ENCODE results near the gene SPDEF. TPM values are rescaled to one million over a fixed set of nuclear protein-coding genes. Genes with fewer than 3 reads are reported as not detected.

SPDEF gene
- total RNA-seq, 4 donors from 2014 or later: not detected

- H3K9me3 ChIP-seq: no peaks in the 10 kb centered on the region
- 66 to 67% methylated on average over 8 to 10 of the region's 10 CpGs for WGBS, 2 donors
These were observed 26.3 kb downstream of the SPDEF start for GRCh38 chr6:34529665-34530327.

GRCh38 chr6:34528996-34529664 lies 27.0 kb downstream of the SPDEF start:
- WGBS, 2 donors: 86 to 93% methylated on average over 8 of the region's 8 CpGs
- no peak for DNase-seq (ENCODE audit: low spot score in 2 of 2)

More at GRCh38 chr6:34529665-34530327, 26.3 kb downstream of the SPDEF start:
- H3K4me3 ChIP-seq: no peak overlapping the region
- H3K4me1 ChIP-seq: peaks cover 0 to 16% (median 2%) of the 10 kb centered on the region in 4 donors
- H3K27me3 ChIP-seq: no peaks in the 10 kb centered on the region
- no peaks in the 10 kb centered on the region for H3K36me3 ChIP-seq
- no peak overlapping the region for H3K27ac ChIP-seq
- TF ChIP-seq EP300 (IDR thresholded peaks at IDR 0.05): no peak
- TF ChIP-seq POLR2A (IDR thresholded peaks at IDR 0.05): no peak
- TF ChIP-seq CTCF (IDR thresholded peaks at IDR 0.05): no peak
- DNase-seq (ENCODE audit: low spot score in 2 of 2): no peak

GRCh38 chr6:34527751-34528670 lies 28.1 kb downstream of the SPDEF start:
- H3K27ac ChIP-seq: peak overlapping the region in 1 of 4 donors; percentile 74
- no peak for TF ChIP-seq POLR2A (IDR thresholded peaks at IDR 0.05)
- no peak for TF ChIP-seq EP300 (IDR thresholded peaks at IDR 0.05)
- TF ChIP-seq CTCF (IDR thresholded peaks at IDR 0.05): no peak
- no peaks in the 10 kb centered on the region for H3K36me3 ChIP-seq
- H3K4me3 ChIP-seq: no peak overlapping the region
- no peaks in the 10 kb centered on the region for H3K27me3 ChIP-seq
- WGBS, 2 donors: 86% methylated on average over 12 of the region's 12 CpGs
- no peak for DNase-seq (ENCODE audit: low spot score in 2 of 2)
- H3K9me3 ChIP-seq: no peaks in the 10 kb centered on the region
- H3K4me1 ChIP-seq: peaks cover 0 to 16% (median 2%) of the 10 kb centered on the region in 4 donors

More at GRCh38 chr6:34528996-34529664, 27.0 kb downstream of the SPDEF start:
- TF ChIP-seq POLR2A (IDR thresholded peaks at IDR 0.05) (no peak), EP300 (IDR thresholded peaks at IDR 0.05) (no peak), CTCF (IDR thresholded peaks at IDR 0.05) (no peak)
- H3K9me3 ChIP-seq: no peaks in the 10 kb centered on the region
- peaks cover 0 to 16% (median 2%) of the 10 kb centered on the region in 4 donors for H3K4me1 ChIP-seq
- H3K27me3 ChIP-seq: no peaks in the 10 kb centered on the region
- H3K27ac ChIP-seq: no peak overlapping the region
- H3K4me3 ChIP-seq: no peak overlapping the region
- no peaks in the 10 kb centered on the region for H3K36me3 ChIP-seq

- Histone ChIP-seq H3K4me1 (peaks cover 0 to 16% (median 2%) of the 10 kb centered on the region in 4 donors), H3K36me3 (no peaks in the 10 kb centered on the region), H3K27ac (peak overlapping the region; percentile 26 to 74 (median 38)), H3K27me3 (no peaks in the 10 kb centered on the region), H3K9me3 (no peaks in the 10 kb centered on the region), H3K4me3 (peak overlapping the region in 3 of 4 donors; percentile 12 to 41 (median 33))
- DNase-seq (ENCODE audit: low spot score in 2 of 2): peak; percentile 94 to 97
- WGBS, 2 donors: 8 to 10% methylated on average over 24 to 27 of the region's 53 CpGs
- TF ChIP-seq CTCF (IDR thresholded peaks at IDR 0.05) (peak; percentile 78 to 95 (median 86)), POLR2A (IDR thresholded peaks at IDR 0.05) (no peak), EP300 (IDR thresholded peaks at IDR 0.05) (peak in 1 of 2 donors; percentile 50)
These were observed 29.0 kb downstream of the SPDEF start for GRCh38 chr6:34526992-34527728.
